NCI-H2171 (cell line): ENCODE results near the gene CPSF6.
"Not testable (repeated sequence)": the region's sequence is repeated elsewhere in the genome, so short reads cannot be mapped to it uniquely, and the experiment has no call there.

Experiments used
- DNase-seq: peaks from one replicate; lab custom pipeline; 2025; lab: John Stamatoyannopoulos, UW

The CPSF6 gene

GRCh38 chr12:69239352-69239921 is at the start of gene CPSF6:
Gene CPSF6, plus strand, starts transcription at chr12:69239569. Its CDS starts 78 bp downstream, at chr12:69239647.
- peak; percentile 94 for DNase-seq

DNA sequence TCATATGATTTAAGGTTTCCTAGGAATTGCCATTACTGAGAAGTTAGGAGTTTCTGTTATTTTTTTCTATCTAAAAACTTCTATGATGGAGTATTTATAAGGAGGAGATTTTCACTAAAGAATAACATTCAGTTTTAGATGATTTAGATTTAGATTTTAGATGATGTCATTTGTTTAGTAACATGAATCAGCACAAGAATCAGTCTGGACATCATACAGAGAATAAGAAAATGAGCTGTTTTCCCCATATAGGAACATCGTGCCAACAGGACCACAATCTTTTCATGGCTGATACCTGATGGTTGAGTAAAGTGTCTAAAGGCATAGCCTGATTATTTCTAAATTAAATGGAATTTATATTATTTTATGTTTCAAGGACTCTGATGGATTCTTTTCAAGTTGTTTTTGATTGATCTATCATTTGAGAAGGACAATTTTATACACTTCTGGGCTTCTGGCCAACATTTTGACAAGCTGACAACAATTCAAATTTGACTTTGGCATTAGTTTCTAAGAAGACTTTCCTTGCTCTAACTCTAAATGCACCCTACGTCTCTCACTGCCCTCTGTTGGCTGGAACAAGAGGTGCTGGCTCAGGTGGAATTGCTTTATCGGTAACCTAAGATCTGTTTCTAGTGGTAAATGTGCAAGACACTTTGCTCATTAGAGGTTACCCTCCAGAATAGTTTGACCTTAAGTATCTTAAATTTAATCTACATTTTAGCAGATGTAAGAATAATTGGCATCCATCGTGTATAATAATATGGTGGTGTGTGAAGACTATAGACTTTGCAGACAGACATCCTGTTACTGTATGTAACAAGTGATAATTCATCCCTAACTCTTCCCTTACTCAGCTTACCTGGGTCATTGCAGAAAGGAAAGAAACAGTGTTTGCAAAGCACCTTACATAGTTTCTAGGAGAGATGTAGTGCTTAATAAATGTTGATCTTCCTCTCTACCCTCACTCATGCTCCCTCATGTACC is 42.8 kb upstream of the CPSF6 start:
- DNase-seq: no peak

DNA sequence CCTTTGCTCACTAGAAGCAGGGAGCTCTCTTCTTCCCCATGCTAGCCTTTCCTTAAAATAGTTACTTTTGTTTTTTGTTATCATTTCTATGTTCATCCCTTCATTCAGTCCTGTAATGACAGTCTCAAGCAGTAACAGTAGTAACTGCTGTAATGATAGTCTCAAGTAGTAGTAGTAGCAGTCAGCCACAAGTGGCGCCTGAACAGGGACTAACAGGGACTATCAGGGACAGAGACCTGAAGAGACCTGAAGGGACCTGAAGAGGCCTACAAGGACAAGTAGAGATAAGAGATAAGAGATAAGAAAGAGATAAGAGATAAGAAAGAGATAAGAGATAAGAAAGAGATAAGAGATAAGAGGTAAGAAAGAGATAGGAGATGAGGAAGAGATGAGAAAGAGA is 39.4 kb upstream of the CPSF6 start:
- not testable (repeated sequence) for DNase-seq

DNA sequence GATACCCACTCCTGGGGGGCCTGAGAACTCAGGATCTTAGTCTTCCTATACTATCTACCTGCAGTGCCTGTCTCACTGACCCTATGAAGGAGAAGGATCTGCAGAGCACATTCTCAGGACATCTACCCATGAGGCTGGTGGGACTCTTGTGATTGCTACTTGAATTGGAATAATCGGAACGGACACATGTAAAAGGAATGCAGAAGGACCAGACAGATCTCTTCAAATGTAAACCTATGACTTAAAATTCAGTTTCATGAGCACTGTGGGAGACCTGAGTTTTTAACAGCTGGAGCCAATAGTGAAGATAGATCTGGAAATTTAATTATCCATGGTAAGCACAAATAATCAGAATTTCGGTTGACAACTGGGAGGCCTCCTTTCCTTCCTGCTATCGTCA is 35.2 kb upstream of the CPSF6 start:
- no peak for DNase-seq

DNA sequence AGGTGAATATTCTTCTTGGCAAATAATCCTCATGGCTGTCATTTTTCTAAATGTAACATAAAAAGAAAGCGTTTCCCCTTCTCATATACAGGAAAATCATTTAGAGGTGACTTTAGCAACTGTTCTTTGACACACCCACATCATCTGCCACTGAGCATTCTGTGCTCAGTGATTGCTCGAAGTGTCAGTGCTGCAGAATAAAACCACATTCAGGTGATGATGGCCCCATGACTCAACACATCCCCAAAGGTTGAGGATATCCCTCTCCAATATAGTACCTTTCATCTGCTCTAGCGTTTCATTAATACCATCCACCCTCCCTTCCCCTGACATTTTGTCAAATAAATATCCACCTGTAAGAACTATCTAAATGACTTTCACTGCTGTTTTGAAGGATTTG is 28.7 kb upstream of the CPSF6 start:
- no peak for DNase-seq

DNA sequence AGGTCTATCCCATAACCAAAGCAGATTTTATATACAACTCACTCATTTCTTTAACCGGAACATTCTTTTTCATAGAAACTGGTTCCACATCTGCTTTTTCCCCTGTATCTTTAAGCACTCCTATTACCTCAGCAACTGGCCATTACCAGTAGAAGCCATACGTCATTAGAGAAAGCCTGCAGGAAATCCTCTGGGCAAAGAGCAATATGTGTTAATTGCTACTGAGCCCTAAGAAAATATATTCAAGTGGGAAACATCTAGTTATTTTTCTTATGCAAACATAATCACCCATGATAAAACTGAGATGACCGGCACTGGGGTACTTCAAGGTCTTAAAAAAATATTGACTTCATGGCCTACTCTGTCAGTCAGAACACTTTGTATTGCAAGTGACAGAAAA is 28.2 kb upstream of the CPSF6 start:
- DNase-seq: no peak

- no peak for DNase-seq
Measured at GRCh38 chr12:69214169-69214568, 25.2 kb upstream of the CPSF6 start.

- no peak for DNase-seq
Measured at GRCh38 chr12:69225251-69225910, 14.0 kb upstream of the CPSF6 start.

- DNase-seq: no peak
Measured at GRCh38 chr12:69231479-69231878, 7.9 kb upstream of the CPSF6 start.

DNA sequence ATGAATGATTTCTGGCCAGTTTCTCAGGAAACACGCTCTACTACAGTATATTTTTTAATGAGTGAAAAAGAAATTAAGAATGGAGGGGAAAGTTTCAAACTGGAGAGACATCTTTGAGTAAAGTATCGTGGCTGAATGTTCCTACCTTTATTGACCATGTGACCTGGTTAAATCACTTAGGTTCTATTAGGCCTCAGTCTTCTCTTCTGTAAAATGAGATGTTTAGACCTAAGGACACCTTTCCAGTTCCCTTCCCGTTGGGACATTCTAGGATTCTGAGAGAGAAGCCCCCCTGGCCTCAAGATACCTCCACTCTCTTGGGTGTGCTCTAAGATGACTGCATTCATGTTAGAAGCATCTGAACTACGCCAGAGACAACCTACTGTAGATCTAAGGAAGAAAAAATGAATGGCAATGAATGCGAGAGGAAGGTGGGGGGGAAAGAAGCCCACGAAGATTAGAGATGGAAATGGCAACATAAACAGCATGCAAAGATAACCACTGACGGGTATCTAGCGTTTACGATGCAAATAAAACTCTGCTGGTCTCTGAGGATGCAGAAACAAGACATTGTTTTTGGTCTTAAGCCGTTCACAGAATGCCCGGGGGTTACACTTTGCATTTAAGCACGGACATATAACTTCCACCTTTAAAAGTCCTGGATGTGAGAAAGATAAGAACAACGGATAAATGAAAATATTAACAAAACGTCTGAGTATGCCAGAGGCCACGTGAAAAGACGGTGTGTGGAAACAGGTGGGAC is 599 bp upstream of the CPSF6 start:
- no peak for DNase-seq

DNA sequence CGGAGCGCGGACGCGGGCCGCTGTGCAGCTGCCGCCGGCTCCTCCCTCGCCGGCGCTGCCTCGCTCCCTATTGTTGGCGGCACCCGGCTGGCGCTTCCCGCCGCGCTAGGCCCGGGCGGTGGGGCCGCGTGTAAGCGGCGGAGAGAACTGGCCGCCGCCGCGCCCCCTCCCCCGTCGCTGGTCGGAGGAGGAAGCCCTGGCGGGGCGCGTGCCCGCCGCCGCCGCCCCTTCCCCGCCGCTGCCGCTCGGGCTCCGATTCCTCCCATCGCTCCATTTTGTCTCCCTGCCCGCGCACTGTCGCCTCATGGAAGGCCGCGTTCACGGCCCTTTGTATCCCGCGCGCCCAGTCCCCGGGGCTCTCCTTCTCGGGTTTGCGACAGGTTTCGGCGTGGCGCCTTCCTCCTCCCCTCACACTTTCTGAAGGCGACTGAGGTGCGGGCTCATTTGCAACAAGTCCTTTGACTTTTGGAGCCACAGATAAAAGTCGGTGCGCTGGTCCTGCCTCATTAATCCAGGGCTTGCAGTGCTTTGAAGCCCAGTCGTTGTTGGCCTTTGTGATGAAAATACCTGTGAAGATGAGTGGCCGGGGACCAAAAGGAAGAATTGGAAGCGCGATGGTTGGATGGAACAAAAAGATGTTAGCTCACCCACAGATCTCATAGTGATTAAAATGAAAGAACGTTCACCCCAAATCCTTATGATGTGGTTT is 707 bp downstream of the CPSF6 start:
- DNase-seq: peak; percentile 57

- DNase-seq: peak; percentile 16
Measured at GRCh38 chr12:69240631-69240995, 1.2 kb downstream of the CPSF6 start.

GRCh38 chr12:69241438-69242092 is 2.2 kb downstream of the CPSF6 start:
- no peak for DNase-seq

- no peak for DNase-seq
Measured at GRCh38 chr12:69243099-69244084, 4.0 kb downstream of the CPSF6 start.

DNA sequence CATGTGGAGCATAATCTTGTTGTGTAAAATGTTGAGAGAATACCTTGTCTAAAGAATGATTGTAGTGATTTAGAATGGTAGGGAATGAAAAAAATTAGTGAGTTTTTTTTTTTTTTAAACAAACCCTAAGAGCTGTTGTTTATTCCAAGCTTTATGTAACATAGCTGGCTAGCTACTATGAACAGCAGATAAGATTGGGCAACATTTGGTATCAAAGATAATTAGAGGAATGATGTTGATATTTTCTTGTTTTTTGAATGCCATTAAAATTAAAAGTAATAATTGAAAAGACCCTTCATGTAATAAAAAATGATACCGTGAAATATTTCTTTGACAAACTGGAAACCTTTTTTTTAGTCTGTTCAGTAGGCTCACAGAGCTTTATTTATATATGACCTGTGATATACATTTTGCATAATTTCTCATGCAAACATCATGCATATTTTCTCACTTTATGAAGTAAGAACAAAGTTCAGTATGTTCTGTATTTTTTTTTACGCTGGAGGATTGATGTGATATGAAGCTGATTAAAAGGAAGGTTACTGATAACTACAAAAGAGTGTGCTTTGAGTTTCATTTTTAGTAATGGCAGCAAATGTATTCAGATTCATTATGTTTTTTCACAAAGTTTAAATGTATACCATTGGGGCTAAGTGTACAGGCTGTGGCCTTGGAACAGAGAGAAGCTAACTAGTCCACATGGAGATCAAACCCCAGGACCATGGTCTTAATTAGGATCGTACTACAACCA is 8.1 kb downstream of the CPSF6 start:
- DNase-seq: no peak

- DNase-seq: no peak
Measured at GRCh38 chr12:69252033-69252432, 12.7 kb downstream of the CPSF6 start.

- DNase-seq: no peak
Measured at GRCh38 chr12:69254046-69254445, 14.7 kb downstream of the CPSF6 start.

- DNase-seq: no peak
Measured at GRCh38 chr12:69254862-69255261, 15.5 kb downstream of the CPSF6 start.

- DNase-seq: no peak
Measured at GRCh38 chr12:69258655-69259054, 19.3 kb downstream of the CPSF6 start.
